NCI-H446 (cell line): Measurements from ENCODE around the gene SSC4D.

Experiments used
- DNase-seq, 2 experiments: peaks; one replicate each; lab custom pipeline; 2025; lab: John Stamatoyannopoulos, UW

Gene SSC4D

DNA sequence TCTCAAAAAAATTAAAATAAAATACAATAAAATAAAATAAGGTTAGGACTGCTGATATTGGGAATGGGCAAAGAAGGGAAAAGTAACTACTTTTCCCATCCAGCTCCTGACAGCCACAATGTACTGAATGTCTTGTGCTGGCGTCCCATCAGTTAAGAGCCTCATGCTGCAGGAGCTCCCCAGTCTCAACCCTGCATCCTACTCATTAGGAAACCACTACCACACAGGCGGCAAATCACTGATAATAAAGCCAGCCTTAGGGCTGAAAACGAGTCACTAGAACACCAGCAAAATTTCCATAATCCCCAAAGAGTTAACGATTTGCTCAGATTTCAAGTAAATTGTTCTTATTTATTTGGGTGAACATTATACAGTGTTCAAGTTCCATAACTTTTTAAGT is 55.0 kb downstream of the SSC4D start:
- no peak for DNase-seq

DNA sequence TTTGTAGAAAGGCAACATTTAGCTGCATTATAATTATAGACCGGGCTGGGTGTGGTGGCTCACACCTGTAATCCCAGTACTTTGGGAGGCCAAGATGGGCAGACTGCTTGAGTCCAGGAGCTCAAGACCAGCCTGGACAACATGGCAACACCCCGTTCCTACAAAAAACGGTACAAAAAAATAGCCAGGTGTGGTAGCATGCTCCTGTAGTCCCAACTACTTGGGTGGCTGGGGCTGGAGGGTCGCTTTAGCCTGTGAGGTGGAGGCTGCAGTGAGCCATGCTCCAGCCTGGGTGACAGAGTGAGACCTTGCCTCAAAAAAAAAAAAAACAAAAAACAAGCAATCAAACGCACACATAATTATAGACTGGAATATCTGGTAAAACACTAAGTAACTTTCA is 55.8 kb downstream of the SSC4D start:
- no peak for DNase-seq

DNA sequence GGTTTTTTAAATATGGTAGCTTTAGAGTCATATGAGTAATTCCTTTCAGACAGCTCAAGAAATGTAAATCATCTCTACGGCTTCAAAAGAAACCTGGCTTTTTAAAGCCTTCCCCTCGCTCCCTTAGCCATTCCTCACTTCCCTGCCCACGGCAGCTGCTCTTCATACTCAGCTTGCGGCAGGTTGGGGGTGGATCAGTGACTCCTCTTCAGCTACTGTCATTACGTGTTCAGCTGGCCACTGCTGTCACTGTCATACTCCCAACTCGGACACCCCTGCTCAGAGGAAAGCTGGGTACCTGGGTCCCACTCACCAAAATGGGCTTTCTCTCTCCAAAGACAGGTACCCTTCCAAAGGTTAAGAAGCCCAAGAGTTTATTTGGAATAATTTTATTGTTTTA is 57.3 kb downstream of the SSC4D start:
- DNase-seq = no peak

DNA sequence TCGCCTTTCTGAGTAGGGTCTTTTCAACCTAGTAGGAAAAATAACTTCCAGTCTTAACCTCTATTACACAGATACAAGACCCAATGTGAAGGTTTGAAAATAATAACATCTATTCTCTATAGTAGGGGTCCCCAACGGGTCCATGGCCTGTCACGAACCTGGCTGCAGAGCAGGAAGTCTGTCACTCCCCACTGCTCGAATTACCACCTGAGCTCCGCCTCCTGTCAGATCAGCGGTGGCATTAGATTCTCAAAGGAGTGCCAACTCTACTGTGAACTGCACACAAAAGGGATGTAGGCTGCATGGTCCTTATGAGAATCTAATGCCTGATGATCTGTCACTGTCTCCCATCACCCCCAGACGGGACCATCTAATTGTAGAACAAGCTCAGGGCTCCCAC is 58.1 kb downstream of the SSC4D start:
- DNase-seq = no peak

DNA sequence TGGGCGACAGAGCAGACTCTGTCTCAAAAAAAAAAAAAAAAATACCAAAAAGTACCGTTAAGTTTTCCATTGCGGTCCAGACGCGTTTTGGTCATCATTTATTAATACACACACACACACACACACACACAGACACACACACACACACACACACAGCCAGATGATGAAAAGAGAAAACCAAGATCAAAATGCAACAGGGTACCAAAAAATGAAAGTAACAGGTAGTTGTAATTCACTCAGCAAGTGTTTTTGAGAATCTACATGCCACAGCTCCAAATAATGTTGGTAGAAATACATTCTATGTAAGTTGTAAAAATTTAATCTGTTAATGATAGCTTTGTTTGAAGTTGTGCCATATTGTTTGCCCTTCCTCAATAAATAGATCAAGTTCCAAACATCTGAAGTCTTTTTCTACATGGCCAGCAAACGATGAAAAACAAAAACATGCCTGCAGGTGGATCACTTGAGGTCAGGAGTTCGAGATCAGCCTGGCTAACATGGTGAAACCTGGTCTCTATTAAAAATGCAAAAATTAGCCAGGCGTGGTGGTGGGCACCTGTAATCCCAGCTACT is 60.1 kb downstream of the SSC4D start:
- DNase-seq = no peak

DNA sequence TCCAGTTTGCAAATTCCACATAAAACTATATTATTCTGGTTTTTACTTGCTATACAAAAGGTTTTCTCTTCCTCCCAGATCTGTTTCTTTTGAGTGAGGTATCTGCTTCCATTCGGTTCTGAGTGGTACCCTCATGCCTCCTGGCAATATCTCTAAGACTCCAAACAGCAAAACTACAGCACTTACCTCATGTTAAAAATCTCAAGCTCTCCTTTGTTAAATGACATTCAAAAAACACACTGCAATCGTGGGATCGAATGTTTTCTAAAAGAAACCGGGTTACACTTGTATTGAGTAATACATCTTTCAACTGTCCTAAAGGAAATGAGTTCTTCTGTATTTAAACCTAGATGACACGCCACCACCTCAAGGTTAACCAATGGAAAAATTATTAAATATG is 61.8 kb downstream of the SSC4D start:
- no peak for DNase-seq

DNA sequence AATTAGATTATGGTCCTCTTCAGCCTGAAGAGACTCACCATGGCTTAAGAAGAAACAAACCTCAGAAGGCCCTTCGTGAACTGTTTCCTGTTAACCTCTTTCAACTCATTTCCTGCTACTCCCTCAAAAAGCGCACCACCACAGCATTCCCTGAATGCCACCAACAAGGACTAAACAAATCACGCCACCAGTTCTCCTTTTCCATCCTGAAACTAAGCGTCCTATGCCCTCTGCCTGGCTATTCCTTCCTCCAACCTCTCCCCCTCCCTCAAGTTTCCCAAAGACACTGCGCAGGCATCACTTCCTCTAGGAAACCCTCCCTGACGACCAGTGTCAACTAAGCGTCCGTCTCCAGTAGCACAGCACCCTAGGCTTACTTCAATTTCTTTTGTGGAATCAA is 62.7 kb downstream of the SSC4D start:
- DNase-seq = no peak

DNA sequence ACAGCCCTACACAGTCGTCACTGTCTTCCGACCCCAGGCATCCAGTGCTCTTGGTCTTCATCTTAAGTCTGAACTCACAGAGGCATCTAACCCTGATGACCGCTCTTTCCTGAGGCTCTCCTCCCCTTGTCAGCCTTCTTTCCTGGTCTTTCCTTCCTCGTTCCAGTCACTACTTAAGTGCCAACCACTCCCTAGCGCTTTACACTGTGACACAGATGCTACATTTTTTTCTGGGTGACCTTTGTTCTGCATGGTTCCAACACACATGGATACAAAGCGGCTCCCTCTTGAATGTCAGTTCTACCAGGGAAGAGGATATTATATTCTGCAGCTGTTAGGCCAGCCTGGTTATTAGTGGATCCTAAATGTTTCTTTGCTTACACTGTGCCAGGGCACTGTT is 63.4 kb downstream of the SSC4D start:
- no peak for DNase-seq

DNA sequence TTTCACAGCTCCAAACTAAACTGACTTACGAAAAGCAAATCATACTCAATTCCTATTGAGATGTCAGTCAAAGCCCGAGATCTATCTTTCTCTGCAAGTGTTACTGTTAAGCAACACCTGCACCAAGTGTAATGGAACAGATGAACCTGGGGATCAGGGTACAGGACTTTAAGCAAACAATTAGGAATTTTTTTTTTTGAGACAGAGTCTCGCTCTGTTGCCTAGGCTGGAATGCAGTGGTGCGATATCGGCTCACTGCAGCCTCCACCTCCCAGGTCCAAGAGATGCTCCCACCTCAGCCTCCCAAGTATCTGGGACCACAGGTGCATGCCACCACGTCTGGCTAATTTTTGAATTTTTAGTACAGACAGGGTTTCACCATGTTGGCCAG is 65.6 kb downstream of the SSC4D start:
- DNase-seq = no peak

DNA sequence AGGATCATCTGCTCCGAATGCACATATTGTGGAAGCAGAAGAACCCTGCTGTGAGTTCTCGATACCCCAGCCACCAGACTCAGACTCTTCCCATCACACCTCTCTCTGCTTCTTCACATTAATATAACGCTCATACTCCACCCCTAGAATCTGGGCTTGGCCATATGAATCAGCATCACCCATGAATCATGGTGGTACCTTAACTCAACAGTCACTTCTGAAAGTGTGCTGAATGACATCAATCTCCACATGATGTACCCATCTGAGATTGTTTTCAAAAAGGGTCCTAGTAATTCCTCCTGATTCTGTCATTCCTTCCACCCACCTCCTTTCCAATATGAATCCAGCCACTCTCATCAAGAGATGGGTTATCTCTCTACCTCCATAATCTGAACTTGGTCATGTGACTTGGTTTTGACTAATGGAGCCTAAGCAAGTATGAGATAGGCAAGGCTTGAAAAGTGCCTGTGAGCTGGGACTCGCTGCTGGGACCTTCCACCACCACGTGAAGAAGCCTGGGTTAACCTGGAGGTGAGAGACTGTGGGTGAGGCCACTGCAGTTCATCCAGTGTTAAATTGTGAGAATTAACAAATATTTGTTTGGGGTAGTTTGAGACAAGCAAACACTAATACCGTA is 66.1 kb downstream of the SSC4D start:
- DNase-seq = no peak

DNA sequence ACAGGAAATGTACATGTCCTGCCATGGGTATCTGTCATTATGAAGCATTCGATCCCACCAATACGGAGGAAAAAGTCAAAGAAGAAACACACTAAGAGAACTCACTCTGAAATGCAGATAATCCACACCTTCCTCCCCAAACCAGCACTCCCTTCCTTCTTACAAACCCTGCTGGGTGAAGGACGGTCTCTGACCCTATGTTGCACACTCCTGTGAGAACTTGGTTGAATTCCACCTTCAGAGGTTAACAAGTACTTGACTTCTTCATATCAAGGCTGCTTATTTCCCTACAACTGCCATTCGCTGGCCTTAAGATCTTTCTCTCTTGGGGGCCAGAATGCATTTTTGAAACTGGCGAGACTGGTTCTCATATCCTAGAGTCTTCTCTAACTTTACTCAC is 67.3 kb downstream of the SSC4D start:
- DNase-seq = no peak

DNA sequence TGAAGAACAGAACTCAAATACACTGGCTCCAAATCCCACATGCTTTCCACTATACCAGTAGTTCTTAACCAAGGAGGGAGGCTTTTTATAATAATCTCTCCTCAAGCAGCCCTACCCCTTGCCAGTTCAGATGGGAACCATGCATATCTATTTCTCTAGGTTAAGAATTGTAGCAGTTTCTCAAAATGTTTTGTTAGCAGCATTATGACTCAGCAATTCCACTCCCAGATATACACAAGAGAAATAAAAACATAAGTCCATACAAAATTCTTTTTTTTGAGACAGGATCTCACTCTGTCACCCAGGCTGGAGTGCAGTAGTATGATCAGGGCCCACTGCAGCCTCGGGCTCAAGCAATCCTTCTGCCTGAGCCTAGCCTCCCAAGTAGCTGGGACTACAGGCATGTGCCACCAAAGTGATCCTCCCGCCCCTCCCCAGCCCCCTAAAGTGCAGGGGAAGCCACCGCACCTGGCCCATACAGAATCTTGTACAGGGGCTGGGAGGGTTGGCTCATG is 68.8 kb downstream of the SSC4D start:
- DNase-seq = no peak
